Dedifferentiated amniotic fluid mesenchymal stem cell (primary cell): ENCODE data around the gene RAD21L1.
A peak's percentile ranks its signal among the peaks of the same experiment; 100 is the strongest.

Experiments
- DNase-seq: peaks from one replicate; pipeline ENCODE4 v3.0.0-alpha.2; 2016; ENCODE audit errors: extremely low spot score

RAD21L1 gene

DNA sequence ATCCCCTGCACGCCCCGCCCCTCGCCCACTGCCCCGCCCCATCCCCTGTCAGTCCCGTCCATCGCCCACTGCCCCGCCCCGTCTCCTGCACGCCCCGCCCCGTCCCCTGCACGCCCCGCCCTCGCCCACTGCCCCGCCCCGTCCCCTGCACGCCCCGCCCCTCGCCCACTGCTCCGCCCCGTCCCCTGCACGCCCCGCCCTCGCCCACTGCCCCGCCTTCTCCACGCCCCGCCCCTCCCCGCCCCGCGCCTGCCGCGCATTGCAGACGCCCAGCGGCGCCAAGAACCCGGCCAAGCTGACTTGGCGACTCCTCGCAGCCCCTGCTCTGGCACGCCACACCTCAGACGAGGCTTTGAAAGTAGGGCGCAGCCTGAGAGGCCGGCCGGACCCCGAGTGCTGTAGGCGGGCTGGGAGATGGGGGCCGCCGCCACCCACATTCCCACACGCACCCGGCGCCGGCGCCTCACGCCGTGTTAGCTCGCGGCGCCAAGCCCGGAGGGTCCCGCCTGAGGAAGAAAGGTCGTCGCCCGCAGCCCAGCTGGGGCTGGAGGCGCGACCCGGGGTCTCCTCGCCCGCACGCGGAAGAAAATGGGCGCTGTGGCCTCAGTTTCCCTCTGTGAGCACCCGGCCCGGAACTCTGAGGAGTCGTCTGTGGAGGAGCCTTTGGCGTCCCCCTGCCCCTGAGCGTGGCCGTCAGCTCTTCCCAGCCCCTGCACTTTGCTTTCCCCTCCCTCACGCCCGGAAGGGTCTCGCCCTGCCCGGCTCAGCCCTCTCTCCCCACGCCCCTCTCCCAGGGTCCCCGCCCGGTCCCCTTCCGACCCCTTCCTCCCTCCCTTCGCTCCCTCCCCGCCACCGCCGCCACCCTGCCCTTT, at the start of gene RAD21L1:
Gene RAD21L1, plus strand, starts transcription at position 262 of the 872 bp plus-strand sequence. CDS start 2,410 bp downstream, outside the sequence.
- DNase-seq = peak; percentile 20

- no peak for DNase-seq
These were observed 48.2 kb upstream of the RAD21L1 start for GRCh38 chr20:1177680-1178079.

- no peak for DNase-seq
These were observed 47.7 kb upstream of the RAD21L1 start for GRCh38 chr20:1178103-1178502.

GRCh38 chr20:1178623-1179022, 47.2 kb upstream of the RAD21L1 start:
- DNase-seq = no peak

DNA sequence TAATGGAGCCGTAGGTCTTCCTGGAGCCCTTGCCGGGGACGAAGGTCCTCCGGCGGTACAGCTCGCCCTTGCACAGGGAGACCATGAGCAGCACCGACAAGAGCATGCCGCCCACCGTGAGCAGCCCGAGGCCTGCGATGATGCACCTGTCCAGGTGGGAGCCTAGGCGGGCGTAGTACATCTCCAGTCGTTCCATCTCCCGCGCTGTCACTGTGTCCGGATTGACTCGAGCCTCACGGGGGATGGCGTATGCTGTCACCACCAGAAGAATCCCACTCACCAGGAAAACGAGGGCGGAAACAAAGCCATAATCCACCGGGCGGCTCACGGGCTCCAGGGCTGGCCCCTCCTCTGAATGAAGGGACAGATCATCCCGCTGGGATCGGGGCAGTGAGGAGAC, 44.9 kb upstream of the RAD21L1 start:
- no peak for DNase-seq

GRCh38 chr20:1182106-1182505, 43.7 kb upstream of the RAD21L1 start:
- no peak for DNase-seq

GRCh38 chr20:1183153-1183552, 42.7 kb upstream of the RAD21L1 start:
- no peak for DNase-seq

DNA sequence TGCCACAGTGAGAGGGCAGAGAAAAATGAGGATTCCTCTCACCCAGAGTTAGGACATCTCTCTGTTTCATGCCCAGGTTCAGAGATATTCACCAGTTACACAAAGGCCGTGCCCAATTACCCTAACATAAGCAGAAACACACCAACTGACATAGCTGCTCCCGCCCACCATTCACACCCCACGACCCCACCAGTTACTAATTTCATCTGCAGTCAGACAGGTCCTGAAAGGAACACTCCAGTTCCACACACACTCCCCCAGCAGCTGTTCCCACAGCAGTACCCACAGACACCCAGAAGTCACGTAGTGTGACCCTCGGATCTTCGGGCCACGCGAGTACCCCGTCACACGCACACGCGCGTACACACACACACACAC, 41.6 kb upstream of the RAD21L1 start:
- DNase-seq = no peak

DNA sequence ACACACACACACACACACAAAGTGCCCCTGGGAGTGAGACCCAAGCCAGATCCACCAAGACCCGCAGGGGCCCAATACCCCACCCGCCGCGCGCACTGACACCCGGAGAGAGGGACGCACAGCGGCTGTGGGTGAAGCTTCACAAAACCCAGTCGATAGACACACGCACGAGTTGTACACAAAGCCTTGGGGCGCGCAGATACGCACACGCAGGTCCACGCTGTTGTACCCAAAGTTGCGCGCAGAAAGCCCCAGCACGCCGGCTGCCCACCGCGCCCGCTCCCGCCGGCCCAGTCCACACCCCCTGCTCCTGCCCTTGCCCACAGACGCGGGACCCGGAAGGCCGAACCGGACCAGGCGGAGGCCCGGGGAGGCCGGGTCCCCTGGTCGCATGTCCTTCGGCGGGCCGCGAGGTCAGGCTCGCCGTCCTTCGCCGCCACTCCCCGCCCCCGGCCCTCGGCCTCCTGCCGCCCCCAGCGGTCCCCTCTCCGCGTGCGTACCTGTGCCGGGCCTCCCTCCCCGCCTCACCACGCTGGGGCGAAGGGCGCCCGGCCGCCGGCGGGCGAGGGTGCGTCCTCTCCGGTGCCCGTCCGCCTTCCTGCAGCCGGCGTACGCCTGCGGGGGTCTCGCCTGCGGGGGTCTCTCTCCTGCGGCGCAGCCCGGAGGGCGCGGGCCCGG, 41.1 kb upstream of the RAD21L1 start, which contains the start of gene TMEM74B:
Gene TMEM74B, minus strand, starts transcription at position 344 of the 678 bp plus-strand sequence. CDS start 1,180 bp downstream, outside the sequence.
- DNase-seq = no peak

GRCh38 chr20:1185316-1185741, 40.5 kb upstream of the RAD21L1 start:
- DNase-seq = no peak

GRCh38 chr20:1185790-1186334, 40.0 kb upstream of the RAD21L1 start:
- DNase-seq = no peak

GRCh38 chr20:1186367-1186991, 39.4 kb upstream of the RAD21L1 start:
- no peak for DNase-seq

GRCh38 chr20:1187605-1188171, 38.2 kb upstream of the RAD21L1 start:
- no peak for DNase-seq

- no peak for DNase-seq
These were observed 37.5 kb upstream of the RAD21L1 start for GRCh38 chr20:1188347-1188746.

GRCh38 chr20:1189827-1190226, 36.0 kb upstream of the RAD21L1 start:
- DNase-seq = no peak

DNA sequence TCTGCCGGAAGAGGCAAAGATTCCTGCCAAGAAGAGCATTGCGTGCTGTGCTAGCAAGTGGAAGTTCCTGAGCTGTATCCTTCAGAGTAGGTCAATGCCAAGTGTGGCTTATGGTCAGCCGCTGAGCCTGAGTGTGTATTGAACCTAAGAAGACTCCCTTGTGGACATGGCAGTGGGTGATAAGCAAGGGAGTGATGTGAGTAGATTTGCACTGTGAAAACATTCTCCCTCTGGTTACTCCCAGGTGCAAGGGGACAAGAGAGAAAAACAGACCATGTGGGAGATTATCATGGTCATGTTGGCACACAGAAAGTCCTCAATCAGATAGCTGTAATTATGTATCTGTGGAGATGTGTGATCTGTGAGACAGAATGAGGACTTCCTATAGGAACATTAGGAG, 35.0 kb upstream of the RAD21L1 start:
- DNase-seq = no peak

DNA sequence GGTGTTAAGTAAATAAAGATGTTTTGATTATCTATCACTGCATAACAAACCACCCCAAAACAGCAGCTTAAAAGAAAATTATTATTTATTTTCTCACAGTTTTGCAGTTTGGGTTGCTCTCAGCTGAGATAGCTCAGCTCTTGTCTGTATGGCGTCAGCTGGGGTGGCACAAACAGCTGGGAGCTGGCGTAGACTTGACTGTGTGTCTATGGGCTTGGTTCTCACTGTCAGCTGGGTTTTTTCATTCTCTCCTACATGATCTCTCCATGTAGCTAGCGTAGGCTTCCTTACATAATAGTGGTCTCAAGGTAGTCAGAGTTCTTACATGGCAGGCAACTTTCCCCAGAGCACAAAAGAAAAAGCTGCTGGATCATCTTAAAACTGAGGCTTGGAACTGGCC, 34.5 kb upstream of the RAD21L1 start:
- no peak for DNase-seq

DNA sequence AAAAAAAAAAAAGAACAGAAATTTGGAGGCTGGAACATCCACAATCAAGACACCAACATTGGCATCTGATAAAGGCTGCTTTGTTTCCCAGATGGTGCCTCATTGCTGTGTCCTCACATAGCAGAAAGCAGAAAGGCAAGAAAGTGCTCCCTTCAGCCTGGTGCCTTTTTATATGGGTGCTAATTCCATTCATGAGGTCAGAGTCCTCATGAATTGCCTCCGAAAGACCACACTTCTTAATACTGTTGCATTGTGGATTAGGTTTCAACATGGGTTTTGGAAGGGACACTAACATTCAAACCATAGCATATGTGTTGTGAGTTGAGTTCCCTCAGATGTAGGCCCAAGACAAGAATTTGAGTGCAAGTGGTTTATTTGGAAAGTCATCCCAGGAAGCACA, 30.6 kb upstream of the RAD21L1 start:
- no peak for DNase-seq

- DNase-seq = no peak
These were observed 29.2 kb upstream of the RAD21L1 start for GRCh38 chr20:1196634-1197033.

DNA sequence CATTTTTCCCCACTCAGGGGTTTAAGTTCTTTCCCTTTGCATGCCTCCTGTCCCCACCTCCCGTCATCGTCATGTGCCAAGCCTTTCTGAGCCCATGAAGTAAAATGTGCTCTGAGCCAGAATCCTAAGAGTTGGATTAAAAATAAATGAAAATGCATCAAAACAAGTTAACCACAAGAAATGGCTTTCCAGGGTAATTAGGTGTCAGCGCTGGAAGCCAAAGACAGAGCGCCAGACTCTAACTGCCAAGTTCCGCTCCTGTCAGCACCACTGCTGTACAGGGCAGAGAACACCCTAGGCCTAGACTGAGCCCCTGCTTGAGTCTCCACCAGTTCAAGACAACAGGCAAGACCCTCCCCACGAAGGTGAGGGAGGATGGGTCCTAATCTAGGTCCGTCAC, 28.0 kb upstream of the RAD21L1 start:
- DNase-seq = no peak

DNA sequence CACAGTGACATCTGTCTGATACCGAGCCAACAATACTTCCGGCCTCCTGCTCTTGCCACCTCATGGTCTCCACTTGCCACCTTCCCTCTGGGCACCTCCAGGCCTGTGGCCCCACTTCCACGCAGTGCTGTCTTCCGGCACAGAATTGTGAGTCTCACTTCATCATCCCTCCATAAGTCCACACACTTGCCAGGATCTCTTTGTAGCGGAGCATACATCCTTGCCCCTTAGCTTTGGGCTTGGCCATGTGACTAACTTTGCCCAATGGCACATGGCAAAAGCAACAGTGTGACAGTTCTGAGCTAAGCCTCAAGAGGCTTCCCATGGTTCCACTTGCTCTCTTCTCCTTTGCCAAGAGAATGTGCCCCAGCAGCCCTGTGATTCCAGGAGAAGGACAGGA, 27.1 kb upstream of the RAD21L1 start:
- DNase-seq = no peak
